ENCODE data around the gene NAV2.

The NAV2 gene

GRCh38 chr11:19785265-19785664 is 72.6 kb downstream of the NAV2 start:
- DNase-seq = no peak

DNA sequence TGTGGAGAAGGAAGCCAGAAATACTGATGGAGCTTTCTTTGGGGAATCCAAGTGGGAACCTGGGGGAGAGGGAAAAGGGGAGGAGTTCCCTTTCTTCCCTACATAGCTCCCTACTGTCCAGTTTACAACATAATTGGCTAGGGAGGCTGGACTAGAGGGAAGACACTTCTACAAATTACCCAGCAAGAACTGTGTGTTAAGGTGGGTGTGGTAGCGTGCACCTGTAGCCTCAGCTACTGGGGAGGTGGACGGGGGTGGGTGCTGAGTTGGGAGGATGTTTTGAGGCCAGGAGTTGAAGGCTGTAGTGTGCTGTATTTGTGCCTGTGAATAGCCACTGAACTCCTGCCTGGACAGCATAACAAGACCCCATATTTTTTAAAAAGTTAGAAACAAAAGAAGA is 74.0 kb downstream of the NAV2 start:
- no peak for DNase-seq

GRCh38 chr11:19788435-19788834 is 75.8 kb downstream of the NAV2 start:
- no peak for DNase-seq

- DNase-seq = no peak
Observed at GRCh38 chr11:19789245-19789644, 76.6 kb downstream of the NAV2 start.

DNA sequence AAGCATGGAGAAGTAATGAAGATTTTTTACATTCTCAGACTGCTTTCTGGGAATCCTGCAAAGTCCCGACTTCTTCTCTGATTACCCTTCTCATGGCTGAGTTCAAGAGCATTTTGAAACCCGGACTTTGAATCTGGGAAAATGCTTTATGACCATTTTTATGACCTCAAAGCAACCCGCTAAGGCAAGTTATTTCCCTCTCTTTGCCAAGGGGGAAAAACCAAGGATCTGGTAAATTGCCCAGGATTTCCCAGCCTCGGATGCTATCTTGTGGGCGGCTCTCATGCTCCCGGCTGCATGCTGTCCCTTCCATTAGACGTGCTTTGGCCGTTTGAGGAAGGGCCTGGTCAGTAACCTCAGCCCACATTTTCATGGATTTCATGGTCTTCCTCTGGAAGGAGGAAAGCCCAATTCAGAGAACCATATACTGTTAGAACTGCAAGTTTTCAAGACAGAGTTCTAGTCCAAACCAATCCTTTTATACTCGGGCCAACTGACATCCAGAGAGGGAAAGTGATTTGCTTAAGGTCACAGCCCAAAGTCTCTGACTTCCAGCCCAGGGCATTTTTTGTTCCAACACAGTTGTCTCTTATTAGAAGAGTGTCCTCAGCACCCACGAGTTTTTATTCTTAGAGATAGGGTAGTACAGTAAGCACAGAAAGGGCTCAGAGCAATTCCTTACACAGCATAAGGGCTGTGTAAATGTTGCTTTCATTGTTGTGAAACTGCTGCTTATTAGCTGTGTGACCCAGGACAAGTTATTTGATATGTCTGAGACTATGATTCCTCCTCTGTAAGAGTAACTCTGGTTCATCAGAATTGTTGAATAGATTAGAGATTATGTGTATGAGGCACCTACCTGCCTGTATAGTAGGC is 77.4 kb downstream of the NAV2 start:
- DNase-seq = no peak

DNA sequence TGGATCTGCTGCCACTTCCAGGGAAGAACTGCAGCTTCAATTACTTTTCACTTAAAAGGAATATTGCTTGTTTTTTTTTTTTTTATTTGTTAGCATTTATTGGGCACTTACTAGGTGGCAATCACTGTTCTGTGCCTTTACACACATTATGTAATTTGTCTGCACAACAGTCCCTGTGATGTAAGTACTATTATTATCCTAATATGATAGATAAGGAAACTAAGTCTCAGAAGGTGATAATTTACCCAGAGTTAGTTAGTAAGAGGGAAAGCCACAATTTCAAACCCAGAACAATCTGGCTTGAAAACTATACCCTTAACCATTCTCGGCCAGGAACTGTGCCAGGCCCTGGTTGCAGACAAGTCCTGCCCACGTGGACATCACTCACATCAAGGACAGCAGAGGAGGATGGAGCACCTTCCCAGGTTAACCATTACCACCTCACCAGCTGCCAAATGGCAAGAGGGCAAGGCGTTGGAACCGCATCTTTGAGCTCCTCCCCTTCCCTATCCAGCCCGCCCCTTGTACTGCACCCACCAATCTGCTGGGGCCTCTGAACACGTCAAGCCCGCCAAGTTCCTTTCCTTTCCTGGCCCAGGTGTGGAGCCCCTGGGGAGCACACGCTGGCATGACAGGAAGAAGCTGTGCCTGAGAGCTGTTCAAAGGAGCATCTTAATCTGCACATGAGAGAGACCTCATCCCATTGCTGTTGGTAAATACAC is 78.4 kb downstream of the NAV2 start:
- DNase-seq = no peak

DNA sequence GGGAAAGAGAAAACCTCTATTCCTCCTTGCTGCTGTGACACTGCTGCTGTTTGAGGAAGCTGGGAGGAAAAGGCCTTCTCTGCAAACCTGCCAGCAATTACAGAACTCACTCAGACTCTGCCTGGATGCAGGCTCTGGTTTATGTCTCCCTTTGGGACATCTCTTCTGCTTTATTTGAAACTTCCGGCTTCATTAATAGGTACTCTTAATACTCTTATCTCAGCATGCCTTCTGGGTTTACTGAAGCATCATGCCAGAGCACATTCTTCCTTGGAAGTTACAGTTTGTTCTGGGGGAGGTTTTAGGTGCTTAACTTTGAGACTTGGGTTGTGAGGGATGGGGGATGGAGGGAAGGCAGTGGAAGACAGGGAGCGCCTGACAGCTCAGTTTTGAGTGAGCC is 79.9 kb downstream of the NAV2 start:
- DNase-seq = no peak

GRCh38 chr11:19793326-19793725 is 80.7 kb downstream of the NAV2 start:
- DNase-seq = no peak

GRCh38 chr11:19794161-19794560 is 81.5 kb downstream of the NAV2 start:
- no peak for DNase-seq

DNA sequence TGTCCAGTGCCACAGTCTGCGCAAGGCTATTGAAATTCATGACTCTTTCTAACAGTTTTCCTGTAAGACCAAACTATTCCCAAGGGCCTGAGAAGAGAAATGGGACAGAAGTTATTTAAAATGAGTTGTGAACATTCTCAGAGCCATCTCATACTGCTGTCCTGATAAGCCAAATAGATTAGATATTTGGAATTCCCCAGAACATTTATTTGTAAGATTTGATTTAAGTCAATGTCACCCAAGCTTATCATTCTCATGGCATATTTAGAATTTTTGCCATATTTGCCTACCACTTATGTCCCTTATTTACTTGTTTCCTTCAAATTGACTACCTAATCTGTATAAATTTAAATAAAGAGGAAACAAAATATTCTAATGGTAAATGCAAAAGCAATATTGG is 82.4 kb downstream of the NAV2 start:
- DNase-seq = no peak

GRCh38 chr11:19800162-19800561 is 87.5 kb downstream of the NAV2 start:
- DNase-seq = no peak

DNA sequence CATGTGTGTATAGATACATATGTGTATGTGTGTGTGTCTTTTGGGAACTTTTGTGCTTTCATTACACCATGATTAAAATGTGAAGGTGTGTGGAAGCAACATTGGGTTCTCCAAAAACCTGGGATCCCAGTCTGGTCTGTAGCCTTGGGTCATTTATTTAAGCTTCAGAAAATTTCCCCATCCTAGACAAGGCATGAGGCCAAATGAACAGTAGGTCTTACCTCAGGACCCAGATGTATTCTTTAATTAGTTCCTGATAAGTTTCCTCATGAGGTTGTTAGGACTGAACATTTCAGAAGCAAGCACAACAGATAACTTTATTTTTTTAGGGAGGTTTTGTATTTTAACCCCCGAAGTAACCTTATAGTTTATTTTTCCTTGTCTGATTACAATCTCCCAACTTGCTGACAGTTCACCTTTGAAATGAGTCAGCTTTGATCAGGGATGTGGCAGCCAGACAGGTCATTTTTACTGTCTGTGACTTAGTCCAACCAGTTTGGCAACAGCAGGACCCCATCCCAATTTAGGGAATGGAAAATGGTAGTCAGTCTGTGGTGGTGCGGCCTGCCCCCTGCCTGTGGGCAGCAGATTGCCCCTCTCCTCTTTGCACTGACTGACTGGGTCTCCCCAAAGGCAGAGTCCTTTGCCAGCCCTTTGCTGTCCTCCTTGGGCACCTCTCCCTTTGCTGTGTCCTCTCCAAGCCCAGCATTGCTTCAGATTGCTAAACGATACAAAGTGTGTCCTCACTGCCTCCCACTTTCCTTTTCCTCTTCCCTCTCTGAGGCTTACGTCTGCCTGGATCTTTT is 88.3 kb downstream of the NAV2 start:
- no peak for DNase-seq

DNA sequence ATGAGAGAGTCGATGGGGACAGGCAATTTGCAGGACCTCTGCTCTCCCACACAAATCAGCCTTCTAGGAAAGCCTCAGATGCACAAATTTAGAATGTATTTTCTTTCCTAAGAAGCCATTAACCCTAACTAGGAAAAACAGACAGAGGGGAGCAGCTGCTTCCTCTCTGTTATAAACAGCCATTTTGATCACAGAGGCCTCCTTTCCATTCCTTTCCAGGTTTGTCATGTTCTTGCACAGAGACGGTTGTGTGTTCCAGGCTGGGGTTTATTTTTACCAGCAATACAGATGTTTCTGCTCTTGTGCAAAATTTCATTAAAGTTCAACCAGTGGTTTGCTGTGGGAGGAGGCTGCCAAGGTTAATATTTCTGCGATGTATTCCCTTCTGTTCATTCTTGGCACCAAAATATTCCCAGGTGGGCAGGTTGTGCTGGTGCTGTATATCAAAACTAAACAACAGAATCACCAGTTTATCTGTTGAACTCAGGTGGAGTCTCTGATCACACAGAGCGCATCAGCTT is 90.2 kb downstream of the NAV2 start:
- no peak for DNase-seq

DNA sequence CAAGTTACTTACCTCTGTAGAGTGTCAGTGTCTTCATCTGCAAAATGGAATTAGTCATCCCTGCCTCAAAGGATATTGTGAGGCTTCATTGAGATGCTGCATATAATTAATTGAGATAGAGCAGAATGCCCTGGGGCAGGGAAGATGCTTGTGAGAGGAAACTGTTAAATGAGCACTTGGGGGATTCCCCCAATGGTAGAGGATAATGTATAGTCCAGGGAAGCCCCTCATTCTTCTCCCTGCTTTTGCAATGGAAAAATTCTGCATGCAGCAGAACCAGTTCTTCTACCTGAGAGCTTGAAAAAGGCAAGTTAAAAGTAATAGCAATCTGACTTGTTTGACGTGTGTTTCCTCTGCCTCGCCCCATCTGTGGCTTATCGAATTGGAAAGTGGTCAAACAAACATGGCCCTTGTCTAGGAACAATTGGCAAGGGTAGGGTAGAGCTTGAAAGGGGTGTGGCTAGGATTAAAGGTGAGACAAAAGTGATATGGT is 90.9 kb downstream of the NAV2 start:
- no peak for DNase-seq

DNA sequence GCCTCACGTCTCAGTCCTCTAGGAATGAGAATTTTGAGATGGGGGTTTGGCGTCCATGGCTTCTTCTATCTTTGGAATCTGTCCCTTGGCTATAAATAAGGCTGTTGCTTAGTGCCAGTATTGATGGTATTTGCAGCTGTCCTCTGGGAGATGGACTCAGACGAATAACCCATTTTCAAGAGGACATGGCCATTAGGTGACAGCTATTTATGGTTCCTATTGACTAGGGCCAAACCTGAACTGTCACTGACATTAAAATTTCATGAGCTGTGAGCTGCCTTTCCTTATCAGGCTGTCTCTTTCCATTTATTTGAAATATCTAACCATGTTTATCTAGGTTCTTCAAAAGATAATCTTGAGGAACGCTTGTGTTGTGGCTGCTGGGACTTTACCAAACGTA is 92.7 kb downstream of the NAV2 start:
- no peak for DNase-seq

DNA sequence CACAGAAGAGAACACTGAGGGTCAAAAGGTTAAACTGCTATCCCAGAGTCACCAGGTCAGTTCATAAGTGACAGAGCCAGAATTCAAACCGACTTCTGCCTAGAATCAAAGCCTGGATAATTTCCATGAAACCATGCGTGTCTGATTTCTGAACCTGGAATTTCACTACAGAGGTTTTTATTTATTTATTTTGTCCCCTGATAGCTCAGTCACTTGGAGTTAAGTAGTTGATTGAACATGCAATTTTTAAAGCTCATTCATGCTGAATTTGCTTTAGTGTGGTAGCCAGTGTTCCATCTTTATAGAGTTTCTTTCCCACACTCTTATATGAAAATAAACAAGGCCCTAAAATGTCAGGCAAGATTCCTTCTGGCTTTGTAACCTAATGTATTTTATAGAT is 93.2 kb downstream of the NAV2 start:
- no peak for DNase-seq

GRCh38 chr11:19806251-19806650 is 93.6 kb downstream of the NAV2 start:
- no peak for DNase-seq

- DNase-seq = no peak
Observed at GRCh38 chr11:19808076-19808911, 95.7 kb downstream of the NAV2 start.

GRCh38 chr11:19810852-19811251 is 98.2 kb downstream of the NAV2 start:
- DNase-seq = no peak

DNA sequence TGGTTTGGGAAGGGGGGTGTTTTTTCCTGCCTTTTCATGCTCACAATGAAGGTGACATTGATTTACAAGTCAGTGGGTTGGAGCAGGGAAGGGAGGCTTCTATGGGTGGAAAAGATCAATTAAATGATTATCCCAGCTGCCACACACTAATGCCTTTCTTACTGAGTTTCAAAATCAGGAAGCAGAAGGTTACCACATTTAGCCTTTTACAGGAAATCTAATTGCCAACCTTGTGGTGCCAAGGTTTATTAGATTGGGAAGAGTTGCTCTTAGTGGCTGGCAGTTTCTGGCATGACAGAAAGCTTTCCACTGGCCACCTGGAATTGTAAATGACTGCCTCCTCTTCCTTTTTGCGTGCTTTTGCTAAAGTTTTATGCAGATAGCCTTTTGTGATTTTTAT is 98.7 kb downstream of the NAV2 start:
- DNase-seq = no peak

DNA sequence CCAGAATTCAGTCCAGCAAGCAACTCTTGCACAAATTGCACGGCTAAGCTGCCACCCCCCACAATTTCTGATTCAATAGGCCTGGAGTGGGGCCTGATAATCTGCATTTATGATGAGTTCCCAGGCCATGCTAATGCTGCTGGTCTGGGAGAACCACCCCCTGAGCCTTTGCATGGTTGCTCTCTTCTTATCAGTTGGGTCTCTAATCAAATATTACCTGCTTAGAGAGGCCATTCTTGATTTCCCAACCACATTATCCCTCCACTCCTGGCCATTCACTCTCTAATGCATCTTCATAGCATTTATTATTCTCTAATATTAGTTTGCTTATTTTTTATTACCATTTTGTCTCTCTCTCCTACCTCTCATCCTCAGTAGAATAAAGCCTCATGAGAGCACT is 99.5 kb downstream of the NAV2 start:
- DNase-seq = no peak

GRCh38 chr11:19812710-19813109 is 100.1 kb downstream of the NAV2 start:
- DNase-seq = no peak

Measured in NCI-H510A (cell line).